GM12872 (cell line): ENCODE measurements around the gene SAYSD1.

ENCODE experiments used
- TF ChIP-seq, protein P1 (sequence below): IDR thresholded peaks from 3 replicates; pipeline ENCODE4 v1.5.1; 2011; ENCODE audit warnings: low read depth, mild to moderate bottlenecking, low read length, moderate library complexity; ENCODE audit not compliant: insufficient read depth

SAYSD1 gene

DNA sequence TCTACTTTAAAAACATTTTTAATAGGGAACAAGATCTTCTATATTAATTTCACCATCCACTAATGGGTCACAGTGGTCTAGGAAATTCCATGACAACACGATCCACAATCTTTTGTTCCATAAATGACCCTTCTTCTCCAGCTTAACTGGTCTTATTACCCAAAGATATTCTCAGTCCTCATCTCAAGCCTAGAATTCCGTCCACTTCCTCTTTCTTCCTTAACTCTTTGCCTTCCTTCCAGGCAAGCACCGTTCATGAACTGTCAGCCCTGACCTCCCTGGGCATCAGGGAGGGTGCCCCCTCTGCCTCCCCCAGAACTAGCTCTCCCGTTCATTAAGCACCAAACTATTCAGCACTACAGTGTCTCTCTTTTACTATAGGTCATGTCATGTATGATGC is 8.0 kb downstream of the SAYSD1 start:
- TF ChIP-seq, protein P1, sequence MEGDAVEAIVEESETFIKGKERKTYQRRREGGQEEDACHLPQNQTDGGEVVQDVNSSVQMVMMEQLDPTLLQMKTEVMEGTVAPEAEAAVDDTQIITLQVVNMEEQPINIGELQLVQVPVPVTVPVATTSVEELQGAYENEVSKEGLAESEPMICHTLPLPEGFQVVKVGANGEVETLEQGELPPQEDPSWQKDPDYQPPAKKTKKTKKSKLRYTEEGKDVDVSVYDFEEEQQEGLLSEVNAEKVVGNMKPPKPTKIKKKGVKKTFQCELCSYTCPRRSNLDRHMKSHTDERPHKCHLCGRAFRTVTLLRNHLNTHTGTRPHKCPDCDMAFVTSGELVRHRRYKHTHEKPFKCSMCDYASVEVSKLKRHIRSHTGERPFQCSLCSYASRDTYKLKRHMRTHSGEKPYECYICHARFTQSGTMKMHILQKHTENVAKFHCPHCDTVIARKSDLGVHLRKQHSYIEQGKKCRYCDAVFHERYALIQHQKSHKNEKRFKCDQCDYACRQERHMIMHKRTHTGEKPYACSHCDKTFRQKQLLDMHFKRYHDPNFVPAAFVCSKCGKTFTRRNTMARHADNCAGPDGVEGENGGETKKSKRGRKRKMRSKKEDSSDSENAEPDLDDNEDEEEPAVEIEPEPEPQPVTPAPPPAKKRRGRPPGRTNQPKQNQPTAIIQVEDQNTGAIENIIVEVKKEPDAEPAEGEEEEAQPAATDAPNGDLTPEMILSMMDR: no peak

DNA sequence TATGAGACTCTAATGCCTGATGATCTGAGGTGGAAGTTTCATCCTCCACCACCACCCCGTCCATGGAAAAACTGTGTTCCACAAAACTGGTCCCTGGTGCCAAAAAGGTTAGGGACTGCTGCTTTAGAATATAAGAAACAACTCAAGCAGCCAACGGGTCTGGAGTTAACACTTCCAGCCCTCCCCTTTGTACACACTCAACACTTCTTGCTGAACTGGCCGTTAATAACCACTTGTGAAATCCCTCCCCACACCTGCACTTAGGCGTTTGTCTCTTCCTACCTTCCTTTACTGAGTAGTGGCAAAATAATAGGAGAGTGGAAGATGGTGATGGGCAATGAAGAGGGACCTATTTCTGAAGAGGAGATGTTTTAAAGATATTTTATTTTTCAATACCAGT is 10.5 kb downstream of the SAYSD1 start:
- TF ChIP-seq, protein P1: no peak

DNA sequence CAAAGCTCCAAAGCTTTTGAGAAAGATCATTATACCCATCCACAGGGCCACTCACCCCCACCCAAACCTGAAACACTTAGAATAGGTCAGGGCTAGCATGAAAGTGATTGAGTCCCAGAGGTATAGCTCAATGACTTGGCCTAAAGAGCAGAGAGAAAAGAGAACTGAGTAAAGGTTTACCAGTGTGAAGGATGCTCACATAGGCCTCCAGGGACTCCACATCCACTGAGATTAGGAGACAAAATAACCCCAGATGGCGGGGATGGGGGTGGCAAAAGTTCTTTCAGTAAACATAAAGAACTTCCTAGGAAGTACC is 12.2 kb downstream of the SAYSD1 start:
- TF ChIP-seq, protein P1: no peak

DNA sequence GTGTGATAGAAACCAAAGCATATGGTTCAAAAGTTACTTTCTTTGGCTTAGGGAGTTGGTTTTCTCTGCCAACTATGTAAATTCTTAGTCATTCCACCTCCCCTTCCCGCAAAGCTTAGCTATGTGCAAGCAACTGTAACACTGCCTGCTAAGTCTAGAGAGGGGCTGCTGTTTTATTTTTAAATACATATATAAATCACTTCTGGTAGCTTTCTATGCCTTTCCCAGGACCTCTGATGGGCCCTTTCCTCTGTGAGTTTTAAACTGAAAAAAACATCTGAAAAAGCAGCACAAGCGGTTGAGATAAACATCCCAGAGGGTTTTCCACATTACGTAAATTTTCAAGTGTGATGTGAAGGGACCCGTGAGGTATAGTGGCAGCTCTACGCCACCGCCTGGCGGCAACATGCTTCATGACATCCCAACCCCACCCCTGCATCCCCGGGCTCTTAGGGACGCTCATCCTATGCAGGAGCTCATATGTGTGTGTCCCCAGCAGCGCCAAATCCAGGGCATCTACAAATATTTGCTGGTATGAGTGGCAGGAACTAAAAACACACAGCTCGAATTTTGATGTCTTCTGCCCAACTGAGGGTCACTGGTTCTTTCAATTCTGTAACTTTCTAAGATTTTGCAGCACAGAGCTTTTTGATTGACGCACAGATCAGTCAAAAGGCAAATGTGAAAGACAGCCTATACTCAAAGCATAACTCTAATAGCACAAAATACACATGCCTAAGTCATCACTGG is 12.7 kb downstream of the SAYSD1 start:
- TF ChIP-seq, protein P1: peak; percentile 73

DNA sequence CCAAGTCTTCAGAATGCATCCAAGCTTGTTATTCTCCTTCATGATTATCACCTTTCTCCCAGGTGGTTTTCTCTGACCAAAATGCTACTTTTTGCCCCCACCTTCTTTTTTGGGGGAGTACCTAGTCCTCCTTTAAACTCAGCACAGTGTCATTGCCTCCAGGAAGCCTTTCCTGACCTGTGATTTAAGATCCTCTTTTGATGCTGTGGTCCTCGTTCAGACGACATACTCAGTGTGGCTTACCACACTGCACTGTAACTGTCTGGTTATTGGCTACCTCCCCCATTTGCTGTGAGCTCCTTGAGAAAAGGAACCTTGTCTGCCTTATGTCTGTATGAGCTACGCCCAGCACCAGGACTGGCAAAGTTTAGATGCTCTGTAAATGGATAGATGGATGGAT is 14.6 kb downstream of the SAYSD1 start:
- TF ChIP-seq, protein P1: no peak

DNA sequence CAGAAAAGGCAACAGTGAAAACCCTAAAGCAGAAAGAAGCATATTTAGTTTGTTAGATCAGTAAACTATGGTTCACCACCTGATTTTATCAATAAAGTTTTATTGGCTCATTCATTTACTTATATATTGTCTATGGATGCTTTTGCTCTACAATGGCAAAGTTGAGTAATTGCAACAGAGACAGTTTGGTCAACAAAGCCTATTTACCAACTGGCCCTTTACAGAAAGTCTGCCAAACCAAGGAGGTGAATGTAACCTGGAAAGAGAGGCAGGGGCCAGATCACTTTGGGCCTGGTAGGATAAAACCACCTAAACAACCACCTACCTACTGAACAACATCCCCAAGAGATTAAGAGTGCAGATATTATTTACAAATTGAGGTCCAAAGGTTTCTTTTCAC is 19.4 kb downstream of the SAYSD1 start:
- TF ChIP-seq, protein P1: no peak

DNA sequence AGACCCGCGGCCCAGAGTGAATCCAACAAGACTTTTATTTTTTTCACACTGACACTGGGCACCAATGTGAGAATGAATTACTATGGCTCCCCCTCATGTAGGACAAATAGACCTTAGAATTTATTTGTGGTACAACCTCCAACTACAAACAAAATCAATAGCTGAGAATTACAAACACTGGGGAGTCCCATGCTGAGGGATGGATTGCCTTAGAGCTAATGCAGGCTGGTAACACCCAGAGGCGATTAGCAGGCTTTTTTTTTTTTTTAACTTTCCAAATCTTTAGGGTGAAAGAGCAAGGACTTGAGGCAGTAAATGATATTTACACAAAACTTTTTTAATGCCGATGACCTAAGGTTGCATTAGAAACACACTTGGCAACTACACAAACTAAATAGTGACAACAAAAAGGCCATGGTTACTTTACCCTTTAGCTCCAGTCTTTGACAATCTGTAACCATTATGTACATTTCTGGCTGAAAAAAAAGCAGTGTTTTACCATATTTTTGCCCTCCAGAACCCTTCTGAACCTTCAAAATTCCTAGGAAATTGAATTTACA is 21.8 kb downstream of the SAYSD1 start:
- TF ChIP-seq, protein P1: no peak
